Activated naive CD4-positive, alpha-beta T cell treated with anti-CD3 and anti-CD28 coated beads, Interleukin-2, amount 50 U/mL, for 72 hours (primary cell): ENCODE results near the gene ANKRD12. TPM values are rescaled to one million over a fixed set of nuclear protein-coding genes. Genes with fewer than 3 reads are reported as not detected.
A peak's percentile ranks its signal among the peaks of the same experiment; 100 is the strongest.
"Not testable (repeated sequence)": the region's sequence is repeated elsewhere in the genome, so short reads cannot be mapped to it uniquely, and the experiment has no call there.

Experiments
- ATAC-seq, 2 donors: fragments of 150-1000 bp; cut with Tn5 transposase; 2 replicates each; pipeline ENCODE4 v1.10.0; 2021; ENCODE audit warnings: mild to moderate bottlenecking in 2 of 2, moderate library complexity in 2 of 2
- DNase-seq, 2 donors: peaks; one replicate each; pipeline ENCODE4 v3.0.0; 2021 to 2022; ENCODE audit warnings: low spot score in 2 of 2
- H3K27ac Mint-ChIP-seq, 2 donors: one replicate each; pipeline ENCODE4 v1.8.0; 2022; ENCODE audit warnings: mild to moderate bottlenecking in 2 of 2, mixed read lengths in 2 of 2
- H3K36me3 Mint-ChIP-seq, 2 donors: one replicate each; pipeline ENCODE4 v1.8.0; 2022; ENCODE audit warnings: mixed read lengths in 2 of 2
- H3K9me3 Mint-ChIP-seq, 2 donors: one replicate each; pipeline ENCODE4 v1.8.0; 2022; ENCODE audit warnings: mixed read lengths in 2 of 2
- total RNA-seq, 2 donors: library from RNA; stranded (reverse); gene quantifications; one replicate each; pipeline ENCODE4 v1.2.3, GENCODE V29; 2022

ANKRD12 gene
- total RNA-seq, 2 donors from 2014 or later = 63.7 to 72.3 TPM

GRCh38 chr18:9157806-9158205 is 21.2 kb downstream of the ANKRD12 start:
- Mint-ChIP-seq H3K27ac (peak overlapping the region in 1 of 2 donors; percentile 17), H3K9me3 (peaks cover 6 to 7% of the 10 kb centered on the region in 2 donors), H3K36me3 (peaks cover 7 to 28% of the 10 kb centered on the region in 2 donors)
- ATAC-seq (no peak), DNase-seq (no peak)

DNA sequence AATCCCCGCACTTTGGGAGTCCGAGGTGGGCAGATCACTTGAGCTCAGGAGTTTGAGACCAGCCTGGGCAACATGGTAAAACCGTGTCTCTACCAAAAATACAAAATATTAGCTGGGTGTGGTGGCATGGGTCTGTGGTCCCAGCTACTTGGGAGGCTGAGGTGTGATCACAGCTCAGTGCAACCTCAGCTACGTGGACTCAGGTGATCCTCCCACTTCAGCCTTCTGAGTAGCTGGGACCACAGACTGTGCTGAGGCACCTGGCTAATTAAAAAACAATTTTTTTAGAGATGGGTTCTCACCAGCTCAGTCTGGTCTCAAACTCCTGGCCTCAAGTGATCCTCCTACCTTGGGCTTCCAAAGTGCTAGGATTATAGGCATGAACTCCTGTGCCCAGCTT is 23.4 kb downstream of the ANKRD12 start:
- H3K27ac Mint-ChIP-seq = no peak overlapping the region
- no peak for ATAC-seq
- no peak for DNase-seq
- peaks cover 20 to 28% of the 10 kb centered on the region in 2 donors for H3K9me3 Mint-ChIP-seq
- peaks cover 27 to 38% of the 10 kb centered on the region in 2 donors for H3K36me3 Mint-ChIP-seq

DNA sequence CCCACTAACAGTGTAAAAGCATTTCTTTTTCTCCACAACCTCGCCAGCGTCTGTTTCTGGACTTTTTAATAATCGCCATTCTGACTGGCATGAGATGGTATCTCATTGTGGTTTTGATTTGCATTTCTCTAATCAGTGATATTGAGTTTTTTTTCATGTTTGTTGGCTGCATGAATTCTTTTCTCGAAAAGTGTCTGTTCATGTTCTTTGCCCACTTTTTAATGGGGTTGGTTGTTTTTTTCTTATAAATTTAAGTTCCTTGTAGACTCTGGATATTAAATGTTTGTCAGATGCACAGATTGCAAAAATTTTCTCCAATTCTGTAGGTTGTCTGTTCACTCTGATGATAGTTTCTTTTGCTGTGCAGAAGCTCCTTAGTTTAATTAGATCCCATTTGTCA is 26.1 kb downstream of the ANKRD12 start:
- H3K36me3 Mint-ChIP-seq = peaks cover 30 to 40% of the 10 kb centered on the region in 2 donors
- DNase-seq, H3K27ac Mint-ChIP-seq, ATAC-seq: not testable (repeated sequence)
- peaks cover 25 to 32% of the 10 kb centered on the region in 2 donors for H3K9me3 Mint-ChIP-seq

DNA sequence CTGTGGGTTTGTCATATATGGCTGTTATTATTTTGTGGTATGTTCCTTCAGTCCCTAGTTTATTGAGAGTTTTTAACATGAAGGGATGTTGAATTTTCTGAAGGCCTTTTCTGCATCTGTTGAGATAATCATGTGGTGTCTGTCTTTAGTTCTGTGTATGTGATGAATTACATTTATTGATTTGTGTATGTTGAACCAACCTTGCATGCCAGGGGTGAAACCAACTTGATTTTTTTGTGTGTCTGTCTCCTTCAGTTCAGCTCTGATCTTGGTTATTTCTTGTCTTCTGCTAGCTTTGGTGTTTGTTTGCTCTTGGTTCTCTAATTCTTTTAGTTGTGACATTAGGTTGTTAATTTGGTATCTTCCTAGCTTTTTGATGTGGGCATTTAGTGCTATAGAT is 27.6 kb downstream of the ANKRD12 start:
- not testable (repeated sequence) for ATAC-seq, DNase-seq
- Mint-ChIP-seq H3K9me3 (peaks cover 25 to 32% of the 10 kb centered on the region in 2 donors), H3K36me3 (peaks cover 30 to 54% of the 10 kb centered on the region in 2 donors), H3K27ac (peak overlapping the region in 1 of 2 donors; percentile 7)

- H3K27ac Mint-ChIP-seq, ATAC-seq, DNase-seq: not testable (repeated sequence)
- Mint-ChIP-seq H3K9me3 (peaks cover 25 to 32% of the 10 kb centered on the region in 2 donors), H3K36me3 (peaks cover 30 to 67% of the 10 kb centered on the region in 2 donors)
Measured at GRCh38 chr18:9165883-9166282, 29.3 kb downstream of the ANKRD12 start.

- H3K9me3 Mint-ChIP-seq, H3K27ac Mint-ChIP-seq, ATAC-seq, DNase-seq: not testable (repeated sequence)
- peaks cover 8 to 59% of the 10 kb centered on the region in 2 donors for H3K36me3 Mint-ChIP-seq
Measured at GRCh38 chr18:9169515-9169914, 32.9 kb downstream of the ANKRD12 start.

DNA sequence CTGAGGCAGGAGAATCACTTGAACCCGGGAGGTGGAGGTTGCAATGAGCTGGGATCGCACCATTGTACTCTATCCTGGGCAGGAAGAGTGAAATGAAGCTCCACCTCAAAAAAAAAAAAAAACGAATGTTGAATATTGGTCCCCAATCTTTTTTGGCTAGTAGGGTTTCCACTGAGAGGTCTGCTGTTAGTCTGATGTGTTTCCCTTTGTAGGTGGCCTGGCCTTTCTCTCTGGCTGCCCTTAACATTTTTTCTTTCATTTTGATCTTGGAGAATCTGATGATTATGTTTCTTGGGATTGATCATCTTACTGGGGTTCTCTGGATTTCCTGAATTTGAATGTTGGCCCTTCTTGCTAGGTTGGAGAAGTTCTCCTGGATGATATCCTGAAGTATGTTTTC is 35.3 kb downstream of the ANKRD12 start:
- not testable (repeated sequence) for H3K9me3 Mint-ChIP-seq, DNase-seq, H3K27ac Mint-ChIP-seq, ATAC-seq
- peaks cover 0 to 65% of the 10 kb centered on the region in 2 donors for H3K36me3 Mint-ChIP-seq

- Mint-ChIP-seq H3K36me3 (peaks cover 0 to 62% of the 10 kb centered on the region in 2 donors), H3K27ac (no peak overlapping the region), H3K9me3 (peaks cover 0 to 1% of the 10 kb centered on the region in 2 donors)
- DNase-seq (no peak), ATAC-seq (no peak)
Measured at GRCh38 chr18:9172506-9173127, 36.0 kb downstream of the ANKRD12 start.

- DNase-seq (no peak), ATAC-seq (peak; percentile 18 to 64)
- Mint-ChIP-seq H3K9me3 (no peaks in the 10 kb centered on the region), H3K27ac (no peak overlapping the region), H3K36me3 (peaks cover 0 to 60% of the 10 kb centered on the region in 2 donors)
Measured at GRCh38 chr18:9173770-9174233, 37.2 kb downstream of the ANKRD12 start.

DNA sequence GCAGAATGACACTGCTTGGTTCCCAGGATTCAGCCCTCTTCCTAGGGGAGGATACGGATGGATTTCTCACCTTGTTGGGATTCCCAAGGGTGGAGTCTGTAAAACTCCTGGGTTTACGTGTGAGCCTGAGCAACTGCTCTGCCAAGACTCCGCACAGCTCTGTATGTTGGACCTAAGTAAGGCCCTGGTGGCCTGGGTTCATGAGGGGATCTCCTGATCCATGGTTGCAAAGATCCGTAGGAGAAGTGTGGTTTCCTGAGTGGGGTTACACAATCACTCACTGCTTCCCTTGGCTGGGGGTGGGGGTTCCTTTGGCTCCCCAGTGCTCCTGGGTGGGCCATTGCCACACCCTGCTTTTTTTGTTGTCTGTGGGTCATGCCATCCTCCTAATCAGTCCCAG is 37.7 kb downstream of the ANKRD12 start:
- DNase-seq = no peak
- no peak for ATAC-seq
- H3K9me3 Mint-ChIP-seq = no peaks in the 10 kb centered on the region
- peaks cover 0 to 59% of the 10 kb centered on the region in 2 donors for H3K36me3 Mint-ChIP-seq
- no peak overlapping the region for H3K27ac Mint-ChIP-seq

DNA sequence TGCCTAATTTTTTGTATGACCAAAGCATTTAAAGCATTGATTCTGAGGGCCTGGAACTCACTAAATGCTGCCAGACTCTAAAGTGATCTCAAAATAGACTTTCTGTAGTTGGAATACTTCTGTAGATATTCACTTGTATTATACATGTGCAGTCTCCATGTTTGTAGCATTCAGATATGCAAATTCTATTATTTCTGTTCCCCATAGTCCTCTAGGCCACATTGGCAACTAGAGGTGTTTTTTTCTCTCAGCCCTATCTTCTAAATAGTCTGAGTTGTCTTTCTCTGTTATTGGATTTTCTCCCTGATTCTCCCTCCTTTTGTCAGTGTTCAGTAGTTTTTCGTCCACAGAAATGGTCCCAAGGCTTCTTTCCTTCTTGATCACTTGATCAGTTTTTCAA is 38.5 kb downstream of the ANKRD12 start:
- Mint-ChIP-seq H3K36me3 (peaks cover 0 to 54% of the 10 kb centered on the region in 2 donors), H3K27ac (no peak overlapping the region), H3K9me3 (no peaks in the 10 kb centered on the region)
- no peak for DNase-seq
- no peak for ATAC-seq

DNA sequence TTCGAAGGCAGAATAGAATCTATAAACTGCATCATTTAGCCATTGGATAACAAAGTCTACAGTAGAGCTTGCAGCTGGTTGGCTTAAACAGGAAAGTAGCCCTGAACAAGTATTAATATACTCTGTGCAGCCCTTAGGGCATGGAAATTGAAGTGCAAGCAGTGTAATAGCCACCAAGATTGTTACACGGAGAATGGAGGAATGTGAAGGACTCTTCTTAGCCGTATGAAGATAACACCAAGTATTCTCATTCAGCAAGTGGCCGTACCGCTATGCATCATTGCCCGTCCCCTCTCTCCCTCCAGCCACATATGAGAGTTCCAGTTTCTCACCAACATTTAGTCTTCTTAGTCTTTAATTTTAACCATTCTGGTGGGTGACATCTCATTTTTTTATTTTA is 40.5 kb downstream of the ANKRD12 start:
- DNase-seq (no peak), ATAC-seq (no peak)
- Mint-ChIP-seq H3K27ac (no peak overlapping the region), H3K36me3 (peaks cover 0 to 44% of the 10 kb centered on the region in 2 donors), H3K9me3 (no peaks in the 10 kb centered on the region)

- peaks cover 0 to 42% of the 10 kb centered on the region in 2 donors for H3K36me3 Mint-ChIP-seq
- no peaks in the 10 kb centered on the region for H3K9me3 Mint-ChIP-seq
- no peak for ATAC-seq
- DNase-seq = no peak
- H3K27ac Mint-ChIP-seq = no peak overlapping the region
Measured at GRCh38 chr18:9177466-9177865, 40.9 kb downstream of the ANKRD12 start.

GRCh38 chr18:9178557-9178956 is 42.0 kb downstream of the ANKRD12 start:
- H3K9me3 Mint-ChIP-seq = no peaks in the 10 kb centered on the region
- H3K27ac Mint-ChIP-seq = no peak overlapping the region
- DNase-seq = no peak
- ATAC-seq = no peak
- peaks cover 5 to 51% of the 10 kb centered on the region in 2 donors for H3K36me3 Mint-ChIP-seq

DNA sequence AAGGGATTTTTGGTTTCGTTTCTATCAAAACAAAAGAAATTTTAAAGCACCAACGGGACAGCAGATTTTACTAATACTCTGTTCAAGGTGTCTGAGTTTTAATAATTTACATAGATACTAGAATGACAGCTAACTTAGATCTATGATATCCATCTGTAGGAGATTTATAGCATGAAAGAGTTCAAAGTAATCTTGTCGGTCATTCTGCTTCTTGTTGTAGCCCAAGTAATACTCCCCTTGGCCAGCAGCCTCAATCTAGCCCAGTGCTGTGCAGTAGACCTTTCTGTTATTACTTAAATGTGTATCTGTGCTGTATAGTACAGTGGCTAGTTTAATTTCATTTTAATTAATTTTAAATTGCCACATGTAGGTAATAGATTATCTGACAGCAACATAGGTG is 44.7 kb downstream of the ANKRD12 start:
- H3K36me3 Mint-ChIP-seq = peaks cover 15 to 54% of the 10 kb centered on the region in 2 donors
- DNase-seq (no peak), ATAC-seq (no peak)
- H3K27ac Mint-ChIP-seq = no peak overlapping the region
- no peaks in the 10 kb centered on the region for H3K9me3 Mint-ChIP-seq

DNA sequence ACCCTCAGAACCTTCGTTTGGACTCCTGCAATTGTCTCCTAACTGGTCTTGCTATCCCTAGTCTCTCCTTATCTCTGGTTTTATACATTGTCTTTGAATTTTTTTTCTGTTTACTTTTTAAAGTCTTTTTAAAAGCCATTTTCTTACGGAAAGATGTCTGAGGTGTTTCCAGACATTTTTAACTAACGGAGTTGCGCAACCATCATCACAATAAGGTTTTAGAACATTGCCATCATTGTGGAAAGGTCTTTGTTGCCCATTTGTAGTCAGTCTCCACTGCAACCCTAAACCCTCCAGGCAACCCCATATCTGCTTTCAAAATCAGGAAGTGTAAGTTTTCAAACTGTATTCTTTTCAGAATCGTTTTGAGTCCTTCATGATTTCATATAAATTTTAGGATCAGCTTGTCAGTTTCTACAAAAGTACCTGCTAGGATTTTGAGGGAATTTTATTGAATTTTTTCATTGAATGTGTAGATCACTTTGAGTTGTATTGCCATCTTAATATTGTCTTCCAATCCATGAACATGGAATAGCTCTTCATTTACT is 46.3 kb downstream of the ANKRD12 start:
- Mint-ChIP-seq H3K9me3 (no peaks in the 10 kb centered on the region), H3K36me3 (peaks cover 15 to 54% of the 10 kb centered on the region in 2 donors), H3K27ac (no peak overlapping the region)
- no peak for DNase-seq
- ATAC-seq = no peak

DNA sequence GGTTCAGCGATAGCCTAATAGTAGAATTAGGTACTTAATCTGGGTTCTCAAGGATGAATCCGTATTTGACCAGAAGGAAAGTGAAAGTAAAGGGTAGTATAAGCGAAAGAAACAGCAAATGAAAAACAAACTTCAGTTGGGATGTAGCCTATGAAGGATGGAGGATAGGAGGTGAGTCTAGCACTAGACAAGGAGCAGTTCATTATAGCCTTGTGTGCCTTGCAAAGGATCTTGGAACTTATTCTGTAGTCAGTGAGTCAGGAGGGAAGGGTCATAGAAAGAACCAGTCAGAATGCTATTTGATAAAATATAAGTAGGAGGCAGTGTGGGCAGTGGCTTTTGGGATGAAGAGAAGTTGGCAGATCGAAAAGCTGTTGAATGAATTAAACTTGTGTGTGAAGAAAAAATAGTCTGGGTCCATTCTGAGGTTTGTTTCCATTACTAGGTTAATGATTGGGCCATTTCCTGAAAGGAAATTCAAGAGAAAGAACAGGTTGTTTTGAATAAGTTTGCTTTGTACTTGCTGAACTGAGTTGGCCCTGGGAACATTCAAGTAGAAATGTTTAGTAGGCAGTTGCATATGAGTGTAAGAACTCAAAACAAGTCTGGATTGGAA is 48.5 kb downstream of the ANKRD12 start:
- no peaks in the 10 kb centered on the region for H3K9me3 Mint-ChIP-seq
- peaks cover 15 to 61% of the 10 kb centered on the region in 2 donors for H3K36me3 Mint-ChIP-seq
- DNase-seq (no peak), ATAC-seq (peak; percentile 63 to 75)
- H3K27ac Mint-ChIP-seq = peak overlapping the region; percentile 16 to 70
